ENCODE results near the gene DGCR2.

The DGCR2 gene

DNA sequence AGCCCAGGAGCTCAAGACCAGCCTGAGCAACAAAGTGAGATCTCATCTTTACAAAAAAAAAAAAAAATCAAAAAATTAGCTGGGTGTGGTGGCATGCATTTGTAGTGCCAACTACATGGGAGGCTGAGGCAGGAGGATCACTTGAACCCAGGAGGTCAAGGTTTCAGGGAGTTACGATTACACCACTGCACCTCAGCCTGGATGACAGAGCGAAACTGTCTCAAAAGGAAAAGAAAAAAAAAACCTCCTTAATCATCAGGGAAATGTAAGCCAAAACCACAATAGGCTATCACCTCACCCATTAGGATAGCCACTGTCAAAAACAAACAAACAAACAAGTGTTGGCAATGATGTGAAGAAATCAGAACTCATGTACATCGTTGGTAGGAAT is 13.4 kb downstream of the DGCR2 start:
- no peak for TF ChIP-seq ZBTB7A (IDR thresholded peaks at IDR 0.05; ENCODE audit: low read depth)
- no peak for TF ChIP-seq CEBPB (IDR thresholded peaks at IDR 0.05)
- no peak for TF ChIP-seq RAD21 (IDR thresholded peaks at IDR 0.05; ENCODE audit: low read depth)
- TF ChIP-seq EP300 (IDR thresholded peaks at IDR 0.05; ENCODE audit: borderline replicate concordance) = no peak
- TF ChIP-seq EGR1 (IDR thresholded peaks at IDR 0.05) = no peak
- no peak for TF ChIP-seq TAF1 (IDR thresholded peaks at IDR 0.05; ENCODE audit: low read depth)
- no peak for TF ChIP-seq YY1 (IDR thresholded peaks at IDR 0.05; ENCODE audit: low read depth)
- TF ChIP-seq NFIC (IDR thresholded peaks at IDR 0.05) = no peak
- no peak for TF ChIP-seq CREB1 (IDR thresholded peaks at IDR 0.05; ENCODE audit: low read depth)
- TF ChIP-seq TEAD4 (IDR thresholded peaks at IDR 0.05) = no peak
- TF ChIP-seq, protein P1, sequence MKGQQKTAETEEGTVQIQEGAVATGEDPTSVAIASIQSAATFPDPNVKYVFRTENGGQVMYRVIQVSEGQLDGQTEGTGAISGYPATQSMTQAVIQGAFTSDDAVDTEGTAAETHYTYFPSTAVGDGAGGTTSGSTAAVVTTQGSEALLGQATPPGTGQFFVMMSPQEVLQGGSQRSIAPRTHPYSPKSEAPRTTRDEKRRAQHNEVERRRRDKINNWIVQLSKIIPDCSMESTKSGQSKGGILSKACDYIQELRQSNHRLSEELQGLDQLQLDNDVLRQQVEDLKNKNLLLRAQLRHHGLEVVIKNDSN (IDR thresholded peaks at IDR 0.05) = no peak

DNA sequence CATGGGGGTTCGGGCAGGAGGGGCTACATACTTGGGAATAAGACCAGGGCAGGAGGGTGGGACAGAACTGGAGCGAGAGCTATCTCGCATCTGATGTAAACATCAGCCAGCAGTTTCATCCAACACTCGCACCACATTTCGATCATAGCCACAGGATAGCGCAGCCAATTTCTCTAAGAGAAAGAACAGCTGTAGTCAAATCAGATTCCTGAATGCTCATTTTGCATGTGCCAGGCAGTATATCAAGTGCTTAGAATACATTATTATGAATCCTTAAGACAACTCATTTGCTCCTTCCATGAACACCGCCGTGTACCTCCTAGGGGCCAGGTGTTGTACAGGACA is 14.5 kb downstream of the DGCR2 start:
- TF ChIP-seq ZBTB7A (IDR thresholded peaks at IDR 0.05; ENCODE audit: low read depth) (no peak), NFIC (IDR thresholded peaks at IDR 0.05) (no peak), EP300 (IDR thresholded peaks at IDR 0.05; ENCODE audit: borderline replicate concordance) (no peak), TEAD4 (IDR thresholded peaks at IDR 0.05) (no peak), YY1 (IDR thresholded peaks at IDR 0.05; ENCODE audit: low read depth) (no peak), EGR1 (IDR thresholded peaks at IDR 0.05) (no peak), CEBPB (IDR thresholded peaks at IDR 0.05) (no peak), TAF1 (IDR thresholded peaks at IDR 0.05; ENCODE audit: low read depth) (no peak), TCF12 (IDR thresholded peaks at IDR 0.05; ENCODE audit: low read depth) (no peak), FOXM1 (IDR thresholded peaks at IDR 0.05; ENCODE audit: borderline replicate concordance, low read depth) (no peak)
- TF ChIP-seq, protein P2, sequence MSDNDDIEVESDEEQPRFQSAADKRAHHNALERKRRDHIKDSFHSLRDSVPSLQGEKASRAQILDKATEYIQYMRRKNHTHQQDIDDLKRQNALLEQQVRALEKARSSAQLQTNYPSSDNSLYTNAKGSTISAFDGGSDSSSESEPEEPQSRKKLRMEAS (IDR thresholded peaks at IDR 0.05) = no peak
- TF ChIP-seq, protein P3, sequence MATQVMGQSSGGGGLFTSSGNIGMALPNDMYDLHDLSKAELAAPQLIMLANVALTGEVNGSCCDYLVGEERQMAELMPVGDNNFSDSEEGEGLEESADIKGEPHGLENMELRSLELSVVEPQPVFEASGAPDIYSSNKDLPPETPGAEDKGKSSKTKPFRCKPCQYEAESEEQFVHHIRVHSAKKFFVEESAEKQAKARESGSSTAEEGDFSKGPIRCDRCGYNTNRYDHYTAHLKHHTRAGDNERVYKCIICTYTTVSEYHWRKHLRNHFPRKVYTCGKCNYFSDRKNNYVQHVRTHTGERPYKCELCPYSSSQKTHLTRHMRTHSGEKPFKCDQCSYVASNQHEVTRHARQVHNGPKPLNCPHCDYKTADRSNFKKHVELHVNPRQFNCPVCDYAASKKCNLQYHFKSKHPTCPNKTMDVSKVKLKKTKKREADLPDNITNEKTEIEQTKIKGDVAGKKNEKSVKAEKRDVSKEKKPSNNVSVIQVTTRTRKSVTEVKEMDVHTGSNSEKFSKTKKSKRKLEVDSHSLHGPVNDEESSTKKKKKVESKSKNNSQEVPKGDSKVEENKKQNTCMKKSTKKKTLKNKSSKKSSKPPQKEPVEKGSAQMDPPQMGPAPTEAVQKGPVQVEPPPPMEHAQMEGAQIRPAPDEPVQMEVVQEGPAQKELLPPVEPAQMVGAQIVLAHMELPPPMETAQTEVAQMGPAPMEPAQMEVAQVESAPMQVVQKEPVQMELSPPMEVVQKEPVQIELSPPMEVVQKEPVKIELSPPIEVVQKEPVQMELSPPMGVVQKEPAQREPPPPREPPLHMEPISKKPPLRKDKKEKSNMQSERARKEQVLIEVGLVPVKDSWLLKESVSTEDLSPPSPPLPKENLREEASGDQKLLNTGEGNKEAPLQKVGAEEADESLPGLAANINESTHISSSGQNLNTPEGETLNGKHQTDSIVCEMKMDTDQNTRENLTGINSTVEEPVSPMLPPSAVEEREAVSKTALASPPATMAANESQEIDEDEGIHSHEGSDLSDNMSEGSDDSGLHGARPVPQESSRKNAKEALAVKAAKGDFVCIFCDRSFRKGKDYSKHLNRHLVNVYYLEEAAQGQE (IDR thresholded peaks at IDR 0.05; ENCODE audit: low read depth) = no peak
- TF ChIP-seq, protein P1 (IDR thresholded peaks at IDR 0.05) = no peak

DNA sequence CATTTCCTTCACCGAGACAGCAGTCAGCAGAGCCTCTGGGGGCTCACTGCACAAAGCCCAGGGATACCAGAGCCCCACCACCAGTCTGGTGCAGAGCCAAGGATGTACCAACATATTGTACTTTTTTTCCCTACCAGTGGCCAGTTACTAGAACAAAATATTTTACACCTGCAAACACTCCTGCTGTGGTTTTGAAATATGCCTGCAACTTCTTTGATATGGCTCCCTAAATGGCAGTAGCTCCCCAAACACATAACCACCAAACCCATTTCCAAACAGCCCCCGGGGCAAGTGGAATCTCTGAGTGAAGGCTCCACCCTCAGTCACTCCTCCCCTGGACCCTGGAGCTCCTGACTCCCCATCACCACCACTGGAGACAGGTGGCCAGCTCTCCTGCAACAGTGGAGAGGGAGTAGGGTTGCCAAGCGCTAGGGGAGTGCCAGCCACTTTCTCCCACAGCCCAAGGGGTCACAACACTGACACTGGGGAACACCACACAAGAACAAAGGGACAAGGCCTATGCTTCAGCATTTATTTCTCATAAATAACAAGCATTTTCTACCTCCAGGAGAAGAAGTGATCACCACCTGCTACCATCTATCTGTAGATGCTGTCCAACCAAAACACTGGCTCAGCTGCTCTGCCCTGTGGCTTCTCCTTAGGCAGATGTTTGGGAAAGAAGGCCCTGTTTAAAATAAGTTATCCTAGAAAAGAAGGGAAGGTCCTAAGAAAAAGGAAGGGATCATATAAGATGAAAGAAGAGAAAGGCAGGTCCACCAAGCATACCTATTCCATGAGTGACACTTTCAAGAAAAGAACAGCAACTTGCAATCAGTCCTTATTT is 15.1 kb downstream of the DGCR2 start:
- no peak for TF ChIP-seq TEAD4 (IDR thresholded peaks at IDR 0.05)
- TF ChIP-seq, protein P3 (IDR thresholded peaks at IDR 0.05; ENCODE audit: low read depth) = no peak
- TF ChIP-seq RAD21 (IDR thresholded peaks at IDR 0.05; ENCODE audit: low read depth) = no peak

DNA sequence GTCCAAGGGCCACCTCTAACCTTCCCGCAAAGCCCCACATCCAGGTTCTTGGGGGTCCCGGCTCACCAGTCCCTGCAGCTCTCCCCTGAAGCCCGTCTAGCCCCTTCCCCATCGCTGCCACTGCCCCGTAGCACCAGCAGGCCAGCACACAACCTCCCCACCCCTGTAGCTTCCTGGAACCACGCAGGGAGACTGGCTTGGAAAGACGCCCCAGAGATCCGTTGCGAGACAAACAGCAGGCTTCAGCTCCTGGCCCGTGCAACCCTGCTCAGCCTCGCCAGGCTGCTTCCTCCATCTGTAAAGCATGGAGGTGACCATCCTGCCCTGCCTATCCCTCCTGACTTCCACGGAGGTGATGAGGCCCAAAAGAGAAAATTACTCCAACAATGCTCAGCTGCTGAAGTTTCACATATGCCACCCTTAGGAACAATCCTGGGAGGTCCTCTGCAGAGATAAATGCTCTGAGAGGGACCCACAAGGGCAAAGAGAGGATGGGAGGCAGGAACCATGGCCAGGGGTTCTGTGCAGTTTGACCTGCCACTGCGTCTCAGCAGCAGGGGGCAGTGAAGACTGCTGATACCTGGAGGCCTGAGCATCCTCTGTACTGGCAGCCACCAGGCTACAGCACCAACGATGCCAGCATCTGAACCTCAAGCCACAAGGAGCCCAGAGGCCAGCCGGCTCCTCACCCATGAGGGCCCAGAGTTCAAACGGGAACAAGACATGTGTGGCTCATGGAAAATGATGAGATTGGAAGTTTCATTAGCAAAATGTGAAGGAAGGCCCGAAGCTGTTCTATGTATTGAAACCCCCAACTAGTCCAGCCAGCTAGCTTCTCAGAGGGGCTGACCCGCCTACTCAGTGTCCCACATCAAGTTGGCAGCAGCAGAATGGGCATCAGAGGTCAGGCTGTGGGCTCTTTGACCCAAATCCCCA is 16.1 kb downstream of the DGCR2 start:
- TF ChIP-seq NFIC (IDR thresholded peaks at IDR 0.05) (no peak), EP300 (IDR thresholded peaks at IDR 0.05; ENCODE audit: borderline replicate concordance) (no peak), CREB1 (IDR thresholded peaks at IDR 0.05; ENCODE audit: low read depth) (no peak), EGR1 (IDR thresholded peaks at IDR 0.05) (no peak), CEBPB (IDR thresholded peaks at IDR 0.05) (no peak), YY1 (IDR thresholded peaks at IDR 0.05; ENCODE audit: low read depth) (no peak), TEAD4 (IDR thresholded peaks at IDR 0.05) (no peak), TCF12 (IDR thresholded peaks at IDR 0.05; ENCODE audit: low read depth) (no peak), RAD21 (IDR thresholded peaks at IDR 0.05; ENCODE audit: low read depth) (no peak)
- TF ChIP-seq, protein P1 (IDR thresholded peaks at IDR 0.05) = no peak

DNA sequence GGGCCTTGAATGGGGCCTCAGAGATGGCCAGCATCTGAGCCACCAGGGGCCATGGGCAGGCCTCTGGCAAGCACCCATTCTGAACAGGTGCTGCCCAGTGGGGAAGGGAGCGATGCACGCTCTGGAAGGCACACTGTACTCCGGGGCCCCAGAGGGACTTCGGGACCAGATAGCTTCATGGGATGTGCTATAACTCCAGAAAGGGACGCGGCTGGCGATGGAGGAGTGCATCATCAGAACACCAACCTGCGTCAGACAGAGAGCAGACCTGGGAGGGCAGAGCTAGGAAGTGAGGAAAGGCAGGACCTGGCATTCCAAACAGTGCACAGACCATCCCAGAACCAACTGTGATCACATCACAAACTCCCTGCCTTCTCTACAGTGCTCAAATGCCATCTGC is 16.8 kb downstream of the DGCR2 start:
- TF ChIP-seq TEAD4 (IDR thresholded peaks at IDR 0.05) = no peak
- TF ChIP-seq EGR1 (IDR thresholded peaks at IDR 0.05) = no peak
- no peak for TF ChIP-seq TCF12 (IDR thresholded peaks at IDR 0.05; ENCODE audit: low read depth)
- no peak for TF ChIP-seq TAF1 (IDR thresholded peaks at IDR 0.05; ENCODE audit: low read depth)
- TF ChIP-seq CEBPB (IDR thresholded peaks at IDR 0.05) = no peak
- TF ChIP-seq, protein P1 (IDR thresholded peaks at IDR 0.05) = no peak
- TF ChIP-seq EP300 (IDR thresholded peaks at IDR 0.05; ENCODE audit: borderline replicate concordance) = no peak
- no peak for TF ChIP-seq FOXM1 (IDR thresholded peaks at IDR 0.05; ENCODE audit: borderline replicate concordance, low read depth)
- TF ChIP-seq, protein P3 (IDR thresholded peaks at IDR 0.05; ENCODE audit: low read depth) = no peak
- TF ChIP-seq NFIC (IDR thresholded peaks at IDR 0.05) = no peak
- no peak for TF ChIP-seq RAD21 (IDR thresholded peaks at IDR 0.05; ENCODE audit: low read depth)
- no peak for TF ChIP-seq YY1 (IDR thresholded peaks at IDR 0.05; ENCODE audit: low read depth)
- TF ChIP-seq, protein P2 (IDR thresholded peaks at IDR 0.05) = no peak
- no peak for TF ChIP-seq ZBTB7A (IDR thresholded peaks at IDR 0.05; ENCODE audit: low read depth)
- TF ChIP-seq CREB1 (IDR thresholded peaks at IDR 0.05; ENCODE audit: low read depth) = no peak
